ENCODE results near the gene GPC5.
"Not testable (repeated sequence)": the region's sequence is repeated elsewhere in the genome, so short reads cannot be mapped to it uniquely, and the experiment has no call there.

GPC5 gene

DNA sequence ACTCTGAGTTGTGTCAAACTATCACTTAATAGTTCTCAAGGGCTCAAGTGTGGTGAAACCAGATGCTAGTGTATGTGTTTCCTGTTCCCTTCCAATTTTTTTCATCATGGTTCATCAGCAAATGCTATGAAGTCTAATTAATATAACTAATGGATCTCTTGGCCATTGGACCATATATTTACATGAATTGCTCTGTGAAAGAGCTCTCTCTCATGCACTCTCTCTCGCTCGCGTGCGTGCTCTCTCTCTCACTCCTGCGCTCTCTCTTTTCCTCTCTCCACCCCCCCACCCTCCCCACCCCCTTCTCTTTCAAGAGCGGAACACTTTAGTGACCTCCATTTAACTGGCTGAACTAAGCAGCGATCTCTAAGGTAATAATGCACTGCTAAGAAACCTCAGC lies 1281.2 kb downstream of the GPC5 start:
- Histone ChIP-seq H3K79me2 (ENCODE audit: insufficient read depth, low read depth) (no peaks in the 10 kb centered on the region), H3K4me1 (ENCODE audit: low read depth, poor library complexity, severe bottlenecking) (no peaks in the 10 kb centered on the region)
- TF ChIP-seq CTCF (conservative IDR thresholded peaks at IDR 0.05; ENCODE audit: low read depth, low read length) = no peak

GRCh38 chr13:92681239-92681638 lies 1282.8 kb downstream of the GPC5 start:
- Histone ChIP-seq H3K79me2 (ENCODE audit: insufficient read depth, low read depth) (no peaks in the 10 kb centered on the region), H3K4me3 (IDR thresholded peaks at IDR 0.05; ENCODE audit: insufficient read depth, low read depth, low read length) (no peak overlapping the region), H3K4me2 (no peak overlapping the region), H4K20me1 (ENCODE audit: insufficient read depth) (no peaks in the 10 kb centered on the region), H2AFZ (ENCODE audit: low read depth) (no peak overlapping the region), H3K4me1 (ENCODE audit: low read depth, poor library complexity, severe bottlenecking) (no peaks in the 10 kb centered on the region), H3K27ac (no peak overlapping the region), H3K27me3 (ENCODE audit: insufficient read depth, low read depth) (no peaks in the 10 kb centered on the region), H3K9ac (no peak overlapping the region), H3K36me3 (ENCODE audit: insufficient read depth) (no peaks in the 10 kb centered on the region)
- no peak for TF ChIP-seq CTCF (conservative IDR thresholded peaks at IDR 0.05; ENCODE audit: low read depth, low read length)

More for the DNA sequence above, 1281.2 kb downstream of the GPC5 start:
- H4K20me1 ChIP-seq (ENCODE audit: insufficient read depth) = no peaks in the 10 kb centered on the region
- no peaks in the 10 kb centered on the region for H3K27me3 ChIP-seq (ENCODE audit: insufficient read depth, low read depth)
- H3K4me3 ChIP-seq (IDR thresholded peaks at IDR 0.05; ENCODE audit: insufficient read depth, low read depth, low read length) = no peak overlapping the region
- no peak overlapping the region for H3K4me2 ChIP-seq
- H3K36me3 ChIP-seq (ENCODE audit: insufficient read depth) = no peaks in the 10 kb centered on the region
- H3K27ac ChIP-seq = no peak overlapping the region
- no peak overlapping the region for H3K9ac ChIP-seq
- no peak overlapping the region for H2AFZ ChIP-seq (ENCODE audit: low read depth)

GRCh38 chr13:92682832-92683517 lies 1284.6 kb downstream of the GPC5 start:
- H3K36me3 ChIP-seq (ENCODE audit: insufficient read depth) = no peaks in the 10 kb centered on the region
- no peak overlapping the region for H2AFZ ChIP-seq (ENCODE audit: low read depth)
- no peak overlapping the region for H3K9ac ChIP-seq
- no peak overlapping the region for H3K4me2 ChIP-seq
- H4K20me1 ChIP-seq (ENCODE audit: insufficient read depth) = no peaks in the 10 kb centered on the region
- no peak overlapping the region for H3K27ac ChIP-seq
- no peaks in the 10 kb centered on the region for H3K4me1 ChIP-seq (ENCODE audit: low read depth, poor library complexity, severe bottlenecking)
- no peaks in the 10 kb centered on the region for H3K79me2 ChIP-seq (ENCODE audit: insufficient read depth, low read depth)
- no peak for TF ChIP-seq CTCF (conservative IDR thresholded peaks at IDR 0.05; ENCODE audit: low read depth, low read length)
- H3K27me3 ChIP-seq (ENCODE audit: insufficient read depth, low read depth) = no peaks in the 10 kb centered on the region
- no peak overlapping the region for H3K4me3 ChIP-seq (IDR thresholded peaks at IDR 0.05; ENCODE audit: insufficient read depth, low read depth, low read length)

GRCh38 chr13:92694047-92694446 lies 1295.6 kb downstream of the GPC5 start:
- Histone ChIP-seq H3K27me3 (ENCODE audit: insufficient read depth, low read depth) (no peaks in the 10 kb centered on the region), H3K79me2 (ENCODE audit: insufficient read depth, low read depth) (no peaks in the 10 kb centered on the region), H3K4me1 (ENCODE audit: low read depth, poor library complexity, severe bottlenecking) (no peaks in the 10 kb centered on the region), H3K9ac (no peak overlapping the region), H3K4me2 (no peak overlapping the region), H2AFZ (ENCODE audit: low read depth) (no peak overlapping the region), H3K4me3 (IDR thresholded peaks at IDR 0.05; ENCODE audit: insufficient read depth, low read depth, low read length) (no peak overlapping the region), H3K27ac (no peak overlapping the region), H3K36me3 (ENCODE audit: insufficient read depth) (no peaks in the 10 kb centered on the region), H4K20me1 (ENCODE audit: insufficient read depth) (no peaks in the 10 kb centered on the region)
- TF ChIP-seq CTCF (conservative IDR thresholded peaks at IDR 0.05; ENCODE audit: low read depth, low read length) = no peak

GRCh38 chr13:92695827-92696226 lies 1297.4 kb downstream of the GPC5 start:
- H2AFZ ChIP-seq (ENCODE audit: low read depth); H4K20me1 ChIP-seq (ENCODE audit: insufficient read depth); H3K4me3 ChIP-seq (IDR thresholded peaks at IDR 0.05; ENCODE audit: insufficient read depth, low read depth, low read length); H3K27me3 ChIP-seq (ENCODE audit: insufficient read depth, low read depth); H3K4me1 ChIP-seq (ENCODE audit: low read depth, poor library complexity, severe bottlenecking); H3K4me2 ChIP-seq; H3K36me3 ChIP-seq (ENCODE audit: insufficient read depth); H3K27ac ChIP-seq; H3K9ac ChIP-seq; H3K79me2 ChIP-seq (ENCODE audit: insufficient read depth, low read depth): not testable (repeated sequence)
